HL-60/S4 (cell line): ENCODE measurements around the gene DUSP22.

Experiments
- in situ Hi-C: fragments of 300-500 bp; cut with MboI; formaldehyde crosslinking; loops from 2 replicates; pipeline ENCODE4 v1.14.3; 2022; ENCODE audit warnings: low sequenced_read_pairs

The DUSP22 gene

DNA sequence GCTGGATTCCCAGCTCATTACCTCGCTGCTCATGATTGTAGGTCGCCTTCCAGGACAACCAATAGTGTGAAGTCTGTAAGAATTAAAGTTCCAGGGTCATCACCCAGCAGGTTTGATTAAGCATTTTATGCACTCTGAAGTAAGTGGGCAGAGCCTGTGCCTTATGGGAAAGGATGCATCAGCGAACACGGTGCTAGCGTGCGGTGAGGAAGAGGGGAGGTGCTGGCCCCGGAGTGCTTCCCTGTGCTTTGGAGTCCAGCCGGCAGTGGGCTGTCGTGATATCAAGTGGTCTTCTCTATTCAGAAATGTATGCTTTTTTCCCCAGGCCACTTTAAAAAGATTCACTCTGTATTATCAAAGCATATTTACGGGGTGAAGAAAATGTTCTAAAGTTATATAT is 16.0 kb downstream of the DUSP22 start:
- in situ Hi-C loops, result no loop called here

DNA sequence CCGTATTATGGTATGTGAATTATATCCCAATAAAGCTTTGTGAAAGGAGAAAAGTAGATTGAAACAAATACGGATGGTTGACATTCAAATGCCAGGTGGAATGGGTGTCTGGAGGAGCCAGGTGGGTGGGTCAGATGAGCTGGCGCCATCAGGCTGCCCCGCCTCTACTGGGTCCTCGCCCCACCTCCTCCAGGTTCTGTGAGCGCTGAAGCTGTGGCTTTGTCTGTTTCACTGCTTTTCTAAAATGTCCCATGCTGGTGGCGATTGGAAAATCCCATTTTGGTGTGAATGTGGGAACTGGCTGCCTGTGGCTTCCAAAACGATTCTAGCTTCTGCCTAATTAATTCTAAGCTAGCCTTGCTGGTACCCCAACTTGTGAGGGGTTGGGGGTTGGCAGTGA is 16.5 kb downstream of the DUSP22 start:
- in situ Hi-C loops, result no loop called here

DNA sequence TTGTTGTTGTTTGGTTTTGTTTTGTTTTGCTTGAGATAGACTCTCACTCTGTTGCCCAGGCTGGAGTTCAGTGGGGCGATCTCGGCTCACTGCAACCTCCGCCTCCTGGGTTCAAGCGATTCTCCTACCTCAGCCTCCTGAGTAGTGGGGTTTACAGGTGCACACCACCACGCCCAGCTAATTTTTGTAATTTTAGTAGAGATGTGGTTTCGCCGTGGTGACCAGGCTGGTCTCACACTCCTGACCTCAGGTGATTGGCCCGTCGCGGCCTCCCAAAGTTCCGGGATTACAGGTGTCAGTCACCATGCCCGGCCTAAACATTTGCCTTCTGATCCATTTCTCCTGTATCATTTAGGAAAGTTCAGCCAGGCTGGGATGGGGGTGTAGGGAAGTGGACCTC is 17.7 kb downstream of the DUSP22 start:
- in situ Hi-C loops, result no loop called here

DNA sequence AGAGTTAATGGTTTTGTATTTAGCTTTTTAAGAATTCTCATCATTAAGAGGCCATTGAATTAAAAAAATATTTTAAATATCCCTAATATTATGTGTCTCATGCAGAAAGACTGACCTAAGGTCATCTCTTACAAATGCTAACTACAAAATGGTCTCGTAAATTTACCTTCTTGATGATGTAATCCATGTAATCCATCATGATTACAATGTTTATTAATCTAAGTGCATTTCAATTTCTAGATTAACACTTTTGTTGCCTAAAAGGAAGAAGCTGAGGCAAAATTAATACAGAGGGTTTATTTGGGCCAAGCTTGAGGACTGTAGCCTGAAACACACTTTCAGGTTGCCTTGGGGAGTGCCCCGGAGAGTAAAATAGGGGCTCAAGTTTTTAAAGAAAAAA is 18.4 kb downstream of the DUSP22 start:
- in situ Hi-C loops, result no loop called here

DNA sequence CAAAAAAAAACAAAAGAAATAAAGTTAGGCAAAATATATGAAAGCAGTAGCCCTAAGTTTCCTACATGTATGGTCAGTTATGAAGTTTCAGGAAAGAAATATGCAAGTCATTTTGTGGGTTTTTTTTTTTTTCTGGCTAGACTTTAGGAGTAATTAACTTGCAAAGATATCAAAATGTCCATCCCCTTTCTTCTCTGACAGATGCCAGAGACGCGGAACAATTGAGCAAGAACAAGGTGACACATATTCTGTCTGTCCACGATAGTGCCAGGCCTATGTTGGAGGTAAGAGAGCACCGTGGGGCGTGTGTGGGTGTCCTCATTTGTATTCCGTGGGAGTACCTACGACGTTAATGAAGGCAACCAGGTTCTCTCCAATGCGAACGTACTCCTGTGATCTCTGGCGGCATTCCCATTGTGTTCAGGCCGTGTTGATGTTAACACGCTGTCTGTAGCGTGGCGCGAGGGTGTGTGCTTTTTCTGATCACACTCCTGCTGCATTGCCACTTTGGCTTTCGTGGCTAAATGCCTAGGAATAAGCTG is 19.5 kb downstream of the DUSP22 start:
- in situ Hi-C loops, result no loop called here

DNA sequence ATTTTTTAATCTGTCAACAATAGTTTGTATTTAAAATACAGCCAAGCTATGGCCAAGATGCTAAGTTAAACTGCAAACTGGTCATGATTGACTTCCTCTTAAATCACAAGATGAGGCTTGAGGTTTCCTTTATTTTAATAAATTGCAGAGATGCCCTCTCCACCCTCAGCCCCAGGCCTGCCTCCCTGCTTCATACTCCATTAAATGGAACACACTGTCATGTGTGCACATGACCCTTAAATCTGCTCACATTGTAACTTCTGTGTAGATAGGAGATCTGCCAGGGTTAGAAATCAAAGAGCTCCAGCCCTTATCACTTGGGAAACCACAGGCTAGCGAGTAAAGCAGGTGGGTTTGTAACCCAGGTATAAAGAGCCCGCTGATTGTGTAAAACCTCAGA is 20.8 kb downstream of the DUSP22 start:
- in situ Hi-C loops, result no loop called here

DNA sequence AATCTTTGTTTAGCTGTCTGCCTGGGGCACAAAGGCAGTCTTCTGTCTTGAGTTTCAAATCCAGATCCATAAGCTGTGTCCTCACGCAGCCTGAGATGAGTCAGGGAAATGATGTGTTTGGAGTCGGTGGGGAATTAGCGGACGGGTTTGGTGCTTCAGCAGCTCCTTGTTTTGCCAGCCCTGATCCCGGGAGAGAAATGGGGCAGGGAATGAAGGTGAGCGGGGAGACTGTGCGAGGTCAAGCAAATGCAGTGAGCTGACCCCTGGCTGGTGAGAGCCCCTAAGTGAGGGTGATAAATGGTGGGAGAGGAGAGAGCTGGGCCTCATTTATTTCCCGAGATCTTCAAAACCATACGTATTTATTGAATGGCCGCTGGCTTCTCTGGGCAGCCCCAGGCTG is 21.6 kb downstream of the DUSP22 start:
- in situ Hi-C loops, result no loop called here

DNA sequence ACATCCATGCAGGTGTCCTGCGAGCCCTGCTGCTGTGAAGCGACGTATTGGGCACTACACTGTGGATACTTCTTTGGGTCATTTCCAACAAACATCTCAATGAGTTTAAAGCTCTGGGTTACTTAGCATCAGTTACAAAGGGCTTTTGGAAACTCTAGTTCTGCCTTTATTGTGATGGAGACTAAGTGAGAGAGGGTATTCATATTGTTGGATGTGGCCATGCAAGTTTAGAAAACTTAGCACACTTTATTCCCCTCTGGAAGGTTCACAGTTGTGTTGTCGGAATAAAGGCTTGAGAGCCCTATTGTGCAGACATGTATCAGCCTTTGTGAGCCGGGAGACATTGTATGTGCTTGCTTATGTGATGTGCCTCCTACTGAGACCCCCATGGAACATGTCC is 22.1 kb downstream of the DUSP22 start:
- in situ Hi-C loops, result no loop called here

DNA sequence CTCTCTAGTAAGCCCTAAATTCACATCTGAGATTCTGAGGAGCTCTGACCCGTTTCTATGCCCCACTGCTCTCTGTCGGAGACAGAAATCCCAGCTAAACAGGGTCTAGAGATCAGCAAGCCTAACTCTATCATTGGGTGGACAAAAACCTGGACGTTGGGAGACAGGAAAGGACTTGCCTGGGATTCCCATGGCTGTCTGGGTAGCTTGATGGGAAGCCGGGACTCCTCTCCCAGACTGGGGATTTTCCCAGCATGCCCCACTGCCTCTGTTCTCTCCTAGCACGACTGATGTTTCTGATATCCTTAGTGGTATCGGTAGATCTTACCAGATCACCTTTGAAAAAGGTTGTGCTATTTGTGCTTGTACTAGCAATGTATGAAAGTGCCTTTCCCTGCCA is 22.9 kb downstream of the DUSP22 start:
- in situ Hi-C loops, result no loop called here

DNA sequence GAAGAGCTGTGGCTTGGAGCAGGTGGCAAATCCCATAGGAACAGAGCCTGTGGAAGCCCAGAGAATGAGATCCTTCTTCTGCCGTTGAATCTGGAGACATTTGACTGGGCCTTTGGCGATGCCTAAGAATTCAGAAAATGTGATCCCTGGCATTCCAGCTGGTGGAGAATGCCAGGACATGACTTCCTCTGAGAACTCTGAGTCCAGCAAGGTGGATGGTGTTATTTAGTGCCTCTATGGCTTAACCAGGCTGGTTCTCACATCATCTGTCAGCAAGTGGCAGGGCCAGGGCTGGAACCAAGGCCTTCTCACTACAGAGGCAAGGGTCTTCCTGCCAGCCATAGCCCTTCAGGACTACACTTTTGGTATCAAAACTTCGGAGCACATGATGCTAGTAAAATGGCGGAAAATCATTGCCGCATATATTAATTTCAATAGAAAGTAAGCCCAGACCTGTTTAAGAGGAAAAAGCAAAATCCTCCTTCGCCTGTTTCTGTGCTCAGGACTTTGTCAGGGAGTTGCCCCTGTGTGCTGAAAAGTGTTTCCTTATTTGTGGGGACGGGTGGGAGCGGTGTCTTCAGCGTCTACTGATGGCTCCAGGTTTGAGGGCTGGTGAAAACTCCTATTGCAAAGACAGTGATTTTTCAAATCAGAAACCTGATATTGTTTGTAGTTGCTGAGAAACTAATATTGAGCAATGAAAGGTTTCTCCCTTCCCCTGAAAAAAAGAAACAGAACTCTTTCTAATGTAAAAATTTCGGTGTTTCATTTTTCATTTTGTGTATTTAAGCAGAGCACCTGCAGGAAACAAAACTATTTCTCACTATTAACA is 23.9 kb downstream of the DUSP22 start:
- in situ Hi-C loops, result no loop called here

DNA sequence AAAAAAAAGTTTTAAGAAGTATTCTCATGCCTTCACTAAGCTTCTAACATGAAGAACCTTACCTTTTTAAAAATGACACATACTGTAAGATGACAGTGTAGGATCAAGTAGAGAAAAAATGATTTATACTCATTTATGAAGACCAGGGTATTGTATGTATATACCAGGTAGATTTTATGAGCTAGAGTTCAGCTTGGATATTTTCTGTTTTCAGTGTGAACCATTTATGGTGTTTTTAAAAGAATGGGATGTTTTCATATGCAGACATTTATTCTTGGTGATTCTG is 24.4 kb downstream of the DUSP22 start:
- in situ Hi-C loops, result no loop called here

DNA sequence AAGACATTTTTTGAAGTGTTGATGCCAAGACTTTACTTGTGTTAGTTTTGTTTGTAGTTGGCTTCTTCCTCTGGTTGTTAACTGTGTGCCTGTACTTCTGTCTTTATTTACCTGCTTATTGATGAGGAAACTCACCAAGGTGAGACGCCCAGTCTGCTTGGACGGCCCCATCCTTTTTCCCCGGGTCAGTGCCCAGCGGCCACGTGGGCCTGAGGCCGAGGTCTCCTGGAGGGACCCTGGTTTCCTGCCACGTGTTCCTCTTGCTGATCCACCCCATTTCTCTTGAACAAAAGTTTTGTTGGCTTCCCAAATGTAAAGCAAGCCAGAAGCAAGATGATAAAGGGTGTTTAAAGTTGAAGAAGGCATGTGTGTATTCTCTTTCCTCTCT is 24.8 kb downstream of the DUSP22 start:
- in situ Hi-C loops, result no loop called here

DNA sequence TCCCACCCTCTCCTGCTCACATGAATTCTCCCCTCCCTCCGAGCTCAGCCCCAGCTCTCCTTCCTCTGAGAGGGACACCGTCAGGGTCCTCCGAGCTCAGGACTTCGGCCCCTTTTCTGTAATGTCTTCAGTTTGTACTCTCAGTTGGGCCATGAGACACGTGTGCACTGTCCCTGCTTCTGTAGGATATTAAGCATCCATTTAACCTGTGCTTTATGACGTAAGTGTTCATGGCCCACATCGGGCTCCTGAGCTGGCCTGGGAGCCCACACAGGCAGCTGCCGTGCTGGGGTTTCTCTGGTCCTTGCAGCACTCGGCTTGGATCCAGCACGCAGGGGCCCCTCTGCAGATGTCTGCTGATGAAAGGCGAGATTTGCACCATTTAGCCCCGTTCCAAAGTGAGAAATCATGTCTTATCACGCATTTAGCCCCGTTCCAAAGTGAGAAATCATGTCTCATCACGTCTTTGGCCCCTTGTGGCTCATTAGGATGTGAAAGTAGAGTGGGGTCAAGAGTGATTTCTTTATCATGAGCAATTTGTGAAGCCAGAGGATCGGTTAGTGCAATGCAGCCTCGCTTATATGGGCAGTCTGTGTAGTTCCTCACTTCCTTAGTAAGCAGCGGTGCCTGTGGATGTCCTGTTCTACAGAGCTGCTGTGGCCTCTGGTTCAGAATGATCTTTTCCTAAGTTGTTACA is 25.3 kb downstream of the DUSP22 start:
- in situ Hi-C loops, result no loop called here

DNA sequence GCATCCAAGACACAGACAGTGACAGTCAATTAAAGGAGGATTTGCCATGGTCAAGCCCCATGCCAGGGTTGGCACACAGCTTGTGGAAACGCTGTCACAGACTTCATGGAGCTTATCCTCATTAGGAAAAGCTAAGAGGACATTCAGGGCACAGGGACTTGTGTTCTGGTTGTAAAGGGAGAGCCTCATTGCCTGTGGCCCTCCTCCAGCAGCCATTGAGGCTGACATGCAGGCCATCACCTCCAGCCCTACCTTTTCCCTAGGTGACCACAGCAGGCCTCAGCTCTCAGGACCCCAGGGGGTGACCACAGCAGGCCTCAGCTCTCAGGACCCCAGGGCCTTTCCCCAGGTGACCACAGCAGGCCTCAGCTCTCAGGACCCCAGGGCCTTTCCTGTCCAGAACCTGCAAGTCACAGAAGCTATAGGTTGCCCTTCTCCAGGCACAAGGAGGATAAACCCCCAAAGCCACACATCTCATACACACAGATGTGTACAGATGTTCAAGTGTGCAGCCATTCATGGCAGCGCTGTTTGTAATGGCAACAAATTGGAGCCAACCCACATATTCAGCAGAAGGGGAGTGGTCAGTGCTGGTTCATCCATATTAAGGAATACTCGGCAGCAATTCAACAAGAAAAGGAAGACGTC is 26.1 kb downstream of the DUSP22 start:
- in situ Hi-C loops, result no loop called here

DNA sequence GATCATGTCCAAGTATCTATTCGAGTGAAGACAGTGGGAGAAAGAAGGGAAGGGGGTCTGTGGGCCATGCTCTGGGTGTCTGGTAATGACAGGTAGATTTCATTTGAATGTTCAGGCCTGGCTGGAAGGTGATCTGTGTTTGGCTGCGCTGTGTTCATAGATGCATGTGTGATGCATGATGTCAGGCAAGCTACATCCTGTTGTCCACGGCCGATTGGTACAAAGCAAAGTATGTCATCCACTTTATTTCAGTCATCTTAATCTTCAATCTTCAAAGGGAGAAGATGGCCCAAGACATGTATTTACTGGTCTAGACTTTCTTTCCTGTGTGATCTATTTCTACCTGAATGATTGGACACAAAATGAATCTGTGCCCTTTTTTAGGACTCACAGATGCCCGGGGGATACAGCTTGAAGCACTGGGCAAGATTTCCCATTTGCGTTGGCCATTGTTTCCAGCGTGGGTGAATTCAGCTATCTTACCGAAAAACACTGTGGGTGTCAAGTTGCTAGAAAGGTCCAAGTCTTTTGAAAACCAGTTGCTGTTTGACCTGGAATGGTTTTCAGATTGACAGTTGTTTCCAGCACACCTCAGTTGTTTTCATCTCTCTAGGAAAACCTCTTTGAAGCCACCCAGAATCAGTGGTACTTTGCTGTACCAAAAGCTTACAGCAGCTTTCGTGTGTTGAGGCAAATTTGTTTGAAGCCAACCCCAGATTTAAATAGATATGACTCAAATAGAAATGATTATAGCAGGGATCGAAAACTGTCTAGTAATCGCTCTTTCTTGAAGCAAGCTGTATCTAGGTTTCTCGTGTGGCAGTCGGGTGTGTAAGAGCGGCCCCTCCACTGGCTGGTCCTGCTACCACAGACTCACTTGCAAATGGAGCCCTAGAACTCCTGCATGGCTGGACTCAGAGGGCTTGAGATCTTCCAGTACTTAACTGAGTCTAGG is 27.2 kb downstream of the DUSP22 start:
- in situ Hi-C loops, result no loop called here

DNA sequence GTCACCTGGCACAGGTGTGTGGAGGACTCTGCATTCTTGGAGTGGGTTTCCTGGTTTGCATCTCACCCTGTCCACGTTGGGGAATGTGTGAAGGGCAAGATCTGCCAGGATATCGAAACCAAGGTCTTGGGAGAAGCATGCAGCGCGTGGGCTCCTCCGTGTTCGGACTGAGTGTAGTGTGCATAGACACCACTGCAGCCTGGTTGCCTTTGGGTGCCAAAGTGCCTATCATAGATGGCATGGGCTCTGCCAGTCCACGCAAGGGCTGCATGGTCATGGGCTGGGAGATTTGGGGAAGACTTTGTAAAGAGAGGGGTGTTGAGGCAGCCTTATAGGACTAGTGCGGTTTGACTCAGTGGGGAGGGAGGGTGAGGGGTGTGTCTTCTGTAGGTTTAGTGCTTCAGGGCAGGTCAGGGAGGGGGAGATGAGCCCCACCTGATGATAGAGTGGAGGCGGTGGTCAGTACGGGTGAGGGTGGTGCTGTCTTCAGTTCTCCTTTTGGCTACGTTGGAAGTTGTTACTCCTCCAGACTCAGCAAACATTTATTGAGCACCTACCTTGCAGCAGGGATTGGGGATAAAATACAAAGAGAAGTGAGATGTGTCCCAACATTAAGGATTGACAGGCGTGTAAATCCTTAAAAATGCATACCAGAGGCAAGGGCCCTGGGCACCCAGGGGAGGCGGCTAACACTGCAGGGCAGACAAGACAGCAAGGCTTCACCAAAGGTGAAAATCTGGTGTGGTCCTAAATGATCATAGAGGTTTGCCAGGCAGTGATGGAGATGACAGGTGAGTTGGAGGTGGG is 28.3 kb downstream of the DUSP22 start:
- in situ Hi-C loops, result no loop called here

DNA sequence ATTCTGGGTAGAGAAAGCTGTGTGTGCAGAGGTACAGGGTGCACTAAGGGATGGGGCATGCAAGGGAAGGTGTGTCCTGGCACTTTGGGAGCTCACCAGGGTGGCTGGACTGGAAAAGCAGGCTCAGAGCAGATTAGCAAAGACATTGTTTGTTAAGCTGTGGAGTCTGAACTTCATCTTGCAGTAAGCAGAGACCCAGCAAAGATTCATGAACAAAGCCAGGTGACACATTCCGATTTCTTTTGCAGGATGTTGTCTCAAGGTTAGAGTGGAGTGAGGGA is 28.8 kb downstream of the DUSP22 start:
- in situ Hi-C loops, result no loop called here

DNA sequence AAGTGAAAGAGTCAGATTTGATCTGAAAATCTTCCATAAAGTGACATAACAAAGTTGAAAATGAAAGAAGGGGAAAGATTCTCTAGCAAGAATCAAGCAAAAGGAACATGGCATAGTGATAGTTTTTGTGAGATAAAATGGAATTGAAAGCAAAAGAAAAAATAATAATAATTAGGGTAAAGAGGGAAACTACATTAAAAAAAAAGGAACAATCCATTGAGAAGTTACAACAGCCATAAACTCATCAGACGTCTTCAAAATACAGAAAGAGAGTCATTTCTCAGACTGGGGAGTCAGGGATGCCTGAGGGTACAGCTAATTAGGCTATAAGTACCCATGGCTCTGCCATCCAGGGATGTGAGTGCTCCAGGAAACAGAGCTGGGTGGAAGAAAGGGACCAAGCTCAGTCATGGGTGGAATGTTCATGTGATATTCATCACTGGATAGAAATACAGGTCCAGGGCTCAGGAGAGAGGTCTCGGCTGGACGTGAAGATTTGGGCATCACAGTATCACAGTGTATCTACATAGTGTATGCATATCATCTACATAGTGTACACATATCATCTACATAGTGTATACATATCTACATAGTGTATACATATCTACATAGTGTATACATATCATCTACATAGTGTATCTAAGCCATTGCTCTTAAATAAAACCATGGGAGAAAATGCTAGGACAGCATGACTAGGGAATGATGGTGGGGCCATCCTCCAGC is 29.4 kb downstream of the DUSP22 start:
- in situ Hi-C loops, result no loop called here

DNA sequence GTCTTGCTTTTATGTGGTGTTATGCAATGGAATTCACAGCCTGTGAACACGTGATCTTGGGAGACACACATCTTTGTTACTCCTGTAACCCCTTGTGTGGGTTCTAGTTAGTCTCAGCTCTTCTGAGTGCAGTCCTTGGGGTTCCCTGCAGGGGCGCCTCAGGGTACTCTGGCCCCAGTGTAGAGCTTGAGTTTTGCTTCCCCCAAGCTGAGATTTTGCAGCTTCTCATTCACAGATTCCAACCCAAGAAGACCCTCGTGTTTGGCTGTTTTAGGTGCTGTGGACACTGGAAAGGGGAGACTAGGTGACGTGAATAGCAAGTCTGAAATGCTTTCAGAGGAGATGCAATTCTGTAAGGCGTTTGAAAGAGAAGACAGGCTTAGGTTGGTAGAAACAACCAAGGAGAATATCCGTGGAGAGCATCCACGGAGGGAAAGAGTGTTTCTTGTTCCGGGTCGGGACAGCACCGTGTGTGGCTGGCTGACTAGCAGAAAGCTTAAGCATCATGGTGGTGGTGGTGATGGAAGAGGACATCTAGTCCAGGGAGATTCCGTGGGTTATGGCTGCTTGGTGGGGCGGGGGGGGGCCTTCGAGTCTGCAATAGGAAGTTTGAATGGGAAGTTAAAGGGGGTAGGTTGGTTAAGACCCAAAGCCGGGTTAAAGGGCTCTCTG is 30.1 kb downstream of the DUSP22 start:
- in situ Hi-C loops, result no loop called here
